ENCODE data around the gene ERI2. TPM values are rescaled to one million over a fixed set of nuclear protein-coding genes. Genes with fewer than 3 reads are reported as not detected.

ERI2 gene
- total RNA-seq, 1 experiment from 2014 or later, result 16.9 TPM

DNA sequence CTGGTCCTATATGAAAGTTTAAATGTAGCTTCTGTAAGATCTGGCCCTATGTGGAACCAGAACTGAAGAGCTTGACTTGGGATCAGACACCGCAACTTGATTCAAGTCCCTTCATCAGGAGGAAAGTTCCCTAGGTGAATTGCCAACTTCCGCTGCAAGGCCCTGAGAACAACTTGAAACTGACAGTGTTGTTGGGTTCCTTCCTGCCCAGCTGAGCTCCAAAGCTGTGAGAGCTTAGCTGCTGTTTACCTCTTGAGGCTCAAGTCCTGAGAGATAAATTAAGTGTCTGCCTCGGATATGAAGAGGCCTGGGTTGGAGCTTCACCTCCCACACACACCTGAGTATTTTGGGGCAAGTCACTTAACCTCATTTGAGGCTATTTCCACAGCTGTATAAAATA, 44.7 kb upstream of the ERI2 start (continued):
- TF ChIP-seq, protein P1, sequence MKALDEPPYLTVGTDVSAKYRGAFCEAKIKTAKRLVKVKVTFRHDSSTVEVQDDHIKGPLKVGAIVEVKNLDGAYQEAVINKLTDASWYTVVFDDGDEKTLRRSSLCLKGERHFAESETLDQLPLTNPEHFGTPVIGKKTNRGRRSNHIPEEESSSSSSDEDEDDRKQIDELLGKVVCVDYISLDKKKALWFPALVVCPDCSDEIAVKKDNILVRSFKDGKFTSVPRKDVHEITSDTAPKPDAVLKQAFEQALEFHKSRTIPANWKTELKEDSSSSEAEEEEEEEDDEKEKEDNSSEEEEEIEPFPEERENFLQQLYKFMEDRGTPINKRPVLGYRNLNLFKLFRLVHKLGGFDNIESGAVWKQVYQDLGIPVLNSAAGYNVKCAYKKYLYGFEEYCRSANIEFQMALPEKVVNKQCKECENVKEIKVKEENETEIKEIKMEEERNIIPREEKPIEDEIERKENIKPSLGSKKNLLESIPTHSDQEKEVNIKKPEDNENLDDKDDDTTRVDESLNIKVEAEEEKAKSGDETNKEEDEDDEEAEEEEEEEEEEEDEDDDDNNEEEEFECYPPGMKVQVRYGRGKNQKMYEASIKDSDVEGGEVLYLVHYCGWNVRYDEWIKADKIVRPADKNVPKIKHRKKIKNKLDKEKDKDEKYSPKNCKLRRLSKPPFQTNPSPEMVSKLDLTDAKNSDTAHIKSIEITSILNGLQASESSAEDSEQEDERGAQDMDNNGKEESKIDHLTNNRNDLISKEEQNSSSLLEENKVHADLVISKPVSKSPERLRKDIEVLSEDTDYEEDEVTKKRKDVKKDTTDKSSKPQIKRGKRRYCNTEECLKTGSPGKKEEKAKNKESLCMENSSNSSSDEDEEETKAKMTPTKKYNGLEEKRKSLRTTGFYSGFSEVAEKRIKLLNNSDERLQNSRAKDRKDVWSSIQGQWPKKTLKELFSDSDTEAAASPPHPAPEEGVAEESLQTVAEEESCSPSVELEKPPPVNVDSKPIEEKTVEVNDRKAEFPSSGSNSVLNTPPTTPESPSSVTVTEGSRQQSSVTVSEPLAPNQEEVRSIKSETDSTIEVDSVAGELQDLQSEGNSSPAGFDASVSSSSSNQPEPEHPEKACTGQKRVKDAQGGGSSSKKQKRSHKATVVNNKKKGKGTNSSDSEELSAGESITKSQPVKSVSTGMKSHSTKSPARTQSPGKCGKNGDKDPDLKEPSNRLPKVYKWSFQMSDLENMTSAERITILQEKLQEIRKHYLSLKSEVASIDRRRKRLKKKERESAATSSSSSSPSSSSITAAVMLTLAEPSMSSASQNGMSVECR (CRISPR knock-in tag; IDR thresholded peaks at IDR 0.05; ENCODE audit: borderline replicate concordance), result no peak
- TF ChIP-seq CREB1 (CRISPR knock-in tag; IDR thresholded peaks at IDR 0.05) (no peak), NFYB (CRISPR knock-in tag; conservative IDR thresholded peaks at IDR 0.05; ENCODE audit: low read depth) (no peak), SOX15 (CRISPR knock-in tag; IDR thresholded peaks at IDR 0.05) (no peak), NR2C2 (CRISPR knock-in tag; IDR thresholded peaks at IDR 0.05) (no peak), OVOL2 (CRISPR knock-in tag; IDR thresholded peaks at IDR 0.05; ENCODE audit: borderline replicate concordance) (no peak)

DNA sequence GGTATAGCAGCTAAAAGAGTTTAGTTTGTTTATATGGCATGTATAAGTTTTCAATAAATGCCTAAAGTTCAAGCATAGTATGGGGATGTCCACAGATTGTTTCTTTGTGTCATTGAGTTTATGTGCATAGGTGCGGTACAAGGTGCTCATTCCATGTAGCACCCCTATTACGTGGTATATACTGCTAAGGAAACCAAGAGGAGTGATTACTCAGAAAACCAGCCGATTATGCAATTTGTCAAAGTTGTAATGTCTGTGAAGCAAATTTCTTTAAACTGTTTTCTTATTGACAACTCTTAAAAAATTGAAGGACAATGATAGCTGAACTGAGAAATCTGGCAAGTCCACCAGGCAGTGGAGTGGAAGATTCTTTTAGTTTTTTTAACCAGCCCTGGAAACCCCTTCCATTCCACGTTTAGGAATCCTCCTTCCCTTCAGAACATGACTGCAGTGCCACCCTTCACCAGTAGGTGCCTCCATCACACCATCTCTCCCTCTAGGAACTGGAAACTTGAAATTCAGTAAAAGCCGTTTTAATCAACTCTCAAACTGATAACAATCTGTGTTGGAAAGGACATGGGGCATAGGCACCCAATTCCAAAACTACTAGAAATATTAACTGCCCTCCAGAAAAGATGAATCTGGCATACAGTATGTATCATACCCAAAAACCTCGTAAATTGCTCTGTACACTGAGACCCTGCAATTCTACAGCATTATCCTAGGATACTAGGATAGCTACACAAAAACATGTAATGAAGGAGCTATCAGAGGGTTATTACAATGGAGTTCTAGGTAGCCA, 43.5 kb upstream of the ERI2 start:
- POLR2A ChIA-PET, result no interaction called here
- H3K9me3 Mint-ChIP-seq, result no peaks in the 10 kb centered on the region
- peak; percentile 79 for DNase-seq (ENCODE audit: low spot score)
- H3K4me3 Mint-ChIP-seq, result no peak overlapping the region
- TF ChIP-seq, protein P2, sequence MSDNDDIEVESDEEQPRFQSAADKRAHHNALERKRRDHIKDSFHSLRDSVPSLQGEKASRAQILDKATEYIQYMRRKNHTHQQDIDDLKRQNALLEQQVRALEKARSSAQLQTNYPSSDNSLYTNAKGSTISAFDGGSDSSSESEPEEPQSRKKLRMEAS (CRISPR knock-in tag; IDR thresholded peaks at IDR 0.05), result no peak
- TF ChIP-seq, protein P3, sequence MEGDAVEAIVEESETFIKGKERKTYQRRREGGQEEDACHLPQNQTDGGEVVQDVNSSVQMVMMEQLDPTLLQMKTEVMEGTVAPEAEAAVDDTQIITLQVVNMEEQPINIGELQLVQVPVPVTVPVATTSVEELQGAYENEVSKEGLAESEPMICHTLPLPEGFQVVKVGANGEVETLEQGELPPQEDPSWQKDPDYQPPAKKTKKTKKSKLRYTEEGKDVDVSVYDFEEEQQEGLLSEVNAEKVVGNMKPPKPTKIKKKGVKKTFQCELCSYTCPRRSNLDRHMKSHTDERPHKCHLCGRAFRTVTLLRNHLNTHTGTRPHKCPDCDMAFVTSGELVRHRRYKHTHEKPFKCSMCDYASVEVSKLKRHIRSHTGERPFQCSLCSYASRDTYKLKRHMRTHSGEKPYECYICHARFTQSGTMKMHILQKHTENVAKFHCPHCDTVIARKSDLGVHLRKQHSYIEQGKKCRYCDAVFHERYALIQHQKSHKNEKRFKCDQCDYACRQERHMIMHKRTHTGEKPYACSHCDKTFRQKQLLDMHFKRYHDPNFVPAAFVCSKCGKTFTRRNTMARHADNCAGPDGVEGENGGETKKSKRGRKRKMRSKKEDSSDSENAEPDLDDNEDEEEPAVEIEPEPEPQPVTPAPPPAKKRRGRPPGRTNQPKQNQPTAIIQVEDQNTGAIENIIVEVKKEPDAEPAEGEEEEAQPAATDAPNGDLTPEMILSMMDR (IDR thresholded peaks at IDR 0.05), result peak; percentile 94
- peaks cover 4% of the 10 kb centered on the region for H3K36me3 Mint-ChIP-seq
- no peak overlapping the region for H3K27ac Mint-ChIP-seq
- no peaks in the 10 kb centered on the region for H3K27me3 Mint-ChIP-seq (ENCODE audit: low read depth)
- H3K4me1 Mint-ChIP-seq, result no peaks in the 10 kb centered on the region
- CTCF ChIA-PET, result interaction anchor here (0.5 to 2.5 kb wide), 25 partner anchors 11 to 442 kb away, joined by 3 to 27 read pairs (median 4); partner anchors contain the start of genes DCUN1D3 and LYRM1
- ATAC-seq, result peak; percentile 48; the same call in 1 of the 2 replicates

DNA sequence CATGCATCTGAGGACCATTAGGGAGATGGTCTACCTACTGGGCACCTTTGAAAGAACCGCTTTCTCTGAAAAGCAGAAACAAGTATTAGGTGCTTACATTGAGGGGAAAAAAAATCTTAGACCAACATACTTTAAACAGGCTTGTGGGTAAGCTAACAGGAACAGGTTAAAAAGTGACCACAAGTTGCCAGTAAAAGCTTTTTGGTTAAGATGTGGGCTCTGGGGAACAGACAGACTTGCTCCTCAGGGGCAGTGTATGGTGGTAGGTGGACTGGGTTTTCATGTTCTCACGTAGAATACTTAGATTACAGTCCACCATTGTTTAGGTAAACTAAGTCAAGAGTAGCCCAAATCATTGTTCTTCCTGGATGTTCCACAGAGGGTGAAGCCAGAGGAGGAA, 41.3 kb upstream of the ERI2 start:
- no peak for ATAC-seq
- Mint-ChIP-seq H3K27ac (no peak overlapping the region), H3K9me3 (no peaks in the 10 kb centered on the region), H3K4me3 (no peak overlapping the region), H3K27me3 (ENCODE audit: low read depth) (no peaks in the 10 kb centered on the region), H3K36me3 (peaks cover 7% of the 10 kb centered on the region), H3K4me1 (peaks cover 3% of the 10 kb centered on the region)
- TF ChIP-seq, protein P4, sequence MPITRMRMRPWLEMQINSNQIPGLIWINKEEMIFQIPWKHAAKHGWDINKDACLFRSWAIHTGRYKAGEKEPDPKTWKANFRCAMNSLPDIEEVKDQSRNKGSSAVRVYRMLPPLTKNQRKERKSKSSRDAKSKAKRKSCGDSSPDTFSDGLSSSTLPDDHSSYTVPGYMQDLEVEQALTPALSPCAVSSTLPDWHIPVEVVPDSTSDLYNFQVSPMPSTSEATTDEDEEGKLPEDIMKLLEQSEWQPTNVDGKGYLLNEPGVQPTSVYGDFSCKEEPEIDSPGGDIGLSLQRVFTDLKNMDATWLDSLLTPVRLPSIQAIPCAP (CRISPR knock-in tag; IDR thresholded peaks at IDR 0.05), result no peak
- TF ChIP-seq NFE2L1 (CRISPR knock-in tag; IDR thresholded peaks at IDR 0.05) (no peak), RELA (CRISPR knock-in tag; IDR thresholded peaks at IDR 0.05; ENCODE audit: borderline replicate concordance) (no peak)
- POLR2A ChIA-PET, result no interaction called here
- CTCF ChIA-PET, result interaction anchor here (1.8 kb wide), 2 partner anchors 236 to 254 kb away, joined by 4 to 6 read pairs; no protein-coding TSS in a partner anchor
- DNase-seq (ENCODE audit: low spot score), result no peak

DNA sequence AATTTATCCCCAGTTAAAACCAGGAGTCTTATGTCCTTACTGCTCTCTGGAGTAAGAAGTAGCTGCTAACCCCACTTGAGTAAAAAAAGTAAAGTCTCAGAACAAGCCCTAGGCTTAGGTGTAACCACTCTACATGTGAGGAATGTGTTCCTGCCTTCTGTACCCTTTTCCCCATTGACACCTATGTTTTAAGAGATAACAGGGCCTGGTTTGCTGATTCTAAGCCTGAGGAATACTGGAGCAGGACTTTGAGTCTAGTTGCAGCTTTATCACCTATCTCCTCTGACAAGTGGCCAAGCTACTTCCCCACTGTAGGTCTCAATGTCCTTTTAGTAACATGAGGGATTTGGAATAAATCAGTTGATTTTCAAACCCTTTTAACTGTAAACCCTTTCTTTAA, 40.3 kb upstream of the ERI2 start:
- Mint-ChIP-seq H3K36me3 (peaks cover 13% of the 10 kb centered on the region), H3K9me3 (no peaks in the 10 kb centered on the region), H3K4me3 (no peak overlapping the region), H3K27me3 (ENCODE audit: low read depth) (no peaks in the 10 kb centered on the region), H3K27ac (no peak overlapping the region), H3K4me1 (peaks cover 3% of the 10 kb centered on the region)
- DNase-seq (ENCODE audit: low spot score), result no peak
- no peak for ATAC-seq
- no peak for TF ChIP-seq JAZF1 (CRISPR knock-in tag; IDR thresholded peaks at IDR 0.05)
- TF ChIP-seq NR2C2 (CRISPR knock-in tag; IDR thresholded peaks at IDR 0.05), result no peak
- TF ChIP-seq, protein P5, sequence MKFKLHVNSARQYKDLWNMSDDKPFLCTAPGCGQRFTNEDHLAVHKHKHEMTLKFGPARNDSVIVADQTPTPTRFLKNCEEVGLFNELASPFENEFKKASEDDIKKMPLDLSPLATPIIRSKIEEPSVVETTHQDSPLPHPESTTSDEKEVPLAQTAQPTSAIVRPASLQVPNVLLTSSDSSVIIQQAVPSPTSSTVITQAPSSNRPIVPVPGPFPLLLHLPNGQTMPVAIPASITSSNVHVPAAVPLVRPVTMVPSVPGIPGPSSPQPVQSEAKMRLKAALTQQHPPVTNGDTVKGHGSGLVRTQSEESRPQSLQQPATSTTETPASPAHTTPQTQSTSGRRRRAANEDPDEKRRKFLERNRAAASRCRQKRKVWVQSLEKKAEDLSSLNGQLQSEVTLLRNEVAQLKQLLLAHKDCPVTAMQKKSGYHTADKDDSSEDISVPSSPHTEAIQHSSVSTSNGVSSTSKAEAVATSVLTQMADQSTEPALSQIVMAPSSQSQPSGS (CRISPR knock-in tag; IDR thresholded peaks at IDR 0.05; ENCODE audit: borderline replicate concordance, low read depth), result no peak
- no peak for TF ChIP-seq RORB (CRISPR knock-in tag; IDR thresholded peaks at IDR 0.05)
- CTCF ChIA-PET, result interaction anchor here (1.1 kb wide), 1 partner anchor 238 kb away, joined by 3 read pairs; no protein-coding TSS in a partner anchor
- POLR2A ChIA-PET, result no interaction called here

Measured in WTC11 (cell line).